GM18870 (cell line): ENCODE data around the gene ZNF554.

Source experiments
- ATAC-seq: cut with Tn5 transposase; IDR thresholded peaks from one replicate; pipeline ENCODE4 v1.9.1; 2021; ENCODE audit warnings: moderate library complexity; ENCODE audit not compliant: unreplicated experiment

ZNF554 gene

DNA sequence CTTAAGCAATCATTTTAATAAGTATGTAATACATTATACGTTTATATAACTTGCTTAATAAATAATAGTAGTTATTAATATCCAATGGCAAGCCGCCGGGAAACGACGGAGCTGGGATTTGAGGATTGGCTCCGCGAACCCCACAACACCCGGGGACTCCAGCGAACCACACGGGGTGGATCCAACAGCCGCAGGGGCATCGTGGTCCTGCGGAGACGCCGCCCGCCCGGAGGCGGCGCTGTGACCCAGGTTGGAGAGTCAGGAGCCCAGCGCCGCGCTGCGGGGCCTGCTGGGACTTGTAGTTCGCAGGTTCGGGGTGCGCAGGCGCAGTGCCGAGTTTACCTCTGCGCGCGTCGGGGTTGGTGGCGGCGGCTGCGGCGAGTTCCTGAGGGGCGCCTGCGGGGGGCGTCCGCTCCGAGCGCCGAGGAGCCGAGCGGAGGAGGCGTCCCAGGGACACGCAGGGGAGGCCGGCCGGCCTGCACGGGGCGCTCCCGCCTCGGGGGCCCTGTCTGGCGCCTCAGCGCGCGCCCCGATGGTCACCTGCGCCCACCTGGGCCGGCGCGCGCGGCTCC lies at the start of gene ZNF554:
Gene ZNF554, plus strand, starts transcription at position 329 of the 572 bp plus-strand sequence. Its CDS starts 204 bp downstream, at position 533.
- ATAC-seq: peak; percentile 71

DNA sequence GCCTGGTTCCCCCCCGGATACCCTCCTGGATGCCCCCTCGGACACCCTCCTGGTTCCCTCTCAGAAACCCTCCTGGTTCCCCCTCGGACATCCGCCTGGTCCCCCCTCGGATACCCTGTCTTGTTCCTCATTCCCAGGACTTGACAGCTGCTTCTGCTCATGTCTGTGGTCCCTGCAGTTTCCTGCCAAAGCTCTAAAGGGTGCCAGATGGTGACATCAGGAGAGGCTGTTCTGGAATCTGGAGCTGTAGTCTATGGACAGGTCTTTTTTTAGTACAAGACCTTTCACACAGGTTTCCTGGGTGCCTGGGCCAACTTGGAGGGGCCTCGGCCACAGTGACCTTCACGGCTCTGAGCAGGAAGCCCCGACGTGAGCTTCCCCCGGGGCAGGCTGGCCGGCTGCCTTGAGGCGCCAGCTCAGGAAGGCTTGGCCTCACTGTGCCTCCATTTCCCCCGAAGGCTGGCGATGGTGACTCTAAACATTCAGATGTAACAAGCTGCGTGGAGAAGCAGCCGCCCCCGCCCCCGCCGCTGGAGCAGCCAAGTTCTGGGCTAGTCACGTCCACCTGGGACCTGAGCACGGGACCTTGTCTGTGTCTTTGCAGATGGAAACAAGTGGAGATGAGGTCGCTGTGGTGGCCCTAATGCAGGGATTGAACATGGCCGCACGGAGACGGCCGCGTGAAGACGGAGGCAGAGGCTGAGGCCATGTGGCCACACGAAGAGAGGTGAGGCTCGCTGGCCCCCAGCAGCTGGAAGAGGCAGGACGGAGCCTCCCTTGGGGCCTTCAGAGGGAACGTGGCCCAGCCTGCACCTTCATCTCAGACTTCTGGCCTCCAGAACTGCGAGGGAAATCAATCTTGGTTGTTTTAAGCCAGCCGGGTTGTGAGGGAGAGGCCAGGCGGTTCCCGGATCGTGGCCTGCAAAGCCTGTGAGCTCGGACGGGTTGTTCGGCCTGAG lies 49.3 kb upstream of the ZNF554 start:
- ATAC-seq: no peak

DNA sequence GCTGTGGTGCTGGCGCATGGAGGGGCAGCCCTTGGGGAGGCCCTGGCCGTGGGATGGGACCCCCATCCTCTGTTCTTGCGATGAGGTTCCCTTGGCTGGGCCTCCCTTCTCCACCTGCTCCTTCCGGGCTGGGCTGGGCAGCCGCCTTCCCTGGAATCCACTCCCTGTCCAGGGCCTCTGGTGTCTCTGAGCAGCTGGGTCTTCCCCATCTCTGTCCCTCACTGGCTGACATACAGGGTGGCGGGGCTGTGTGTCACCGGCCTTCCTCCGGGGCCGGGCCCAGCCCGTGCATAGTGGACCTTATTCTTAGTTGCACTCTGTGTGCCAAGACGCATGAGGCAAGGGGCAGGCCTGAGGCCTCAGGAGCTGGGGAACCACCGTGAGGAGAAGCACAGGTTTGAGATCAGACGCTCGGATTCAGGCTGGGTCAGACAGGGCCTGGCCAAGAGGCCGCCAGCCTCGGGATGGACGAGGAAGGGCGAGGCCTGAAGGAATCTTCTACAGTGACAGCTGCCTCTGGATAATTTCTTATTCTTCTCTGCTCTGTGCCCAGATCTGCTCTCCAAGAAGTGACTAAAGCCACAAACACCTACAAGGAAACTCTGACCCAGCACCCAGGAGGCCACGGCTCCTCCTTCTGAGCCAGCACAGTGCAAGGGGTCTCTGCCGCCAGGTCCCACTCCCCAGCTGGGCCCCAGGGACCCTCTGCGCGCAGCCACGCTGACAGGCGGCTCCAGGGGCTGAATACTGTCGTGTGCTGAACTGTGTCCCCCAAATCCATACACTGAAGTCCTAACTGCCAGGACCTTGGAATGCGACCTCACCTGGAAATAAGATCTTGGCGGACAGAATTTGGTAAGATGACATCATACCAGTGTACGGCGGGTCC lies 47.6 kb upstream of the ZNF554 start:
- ATAC-seq: no peak

DNA sequence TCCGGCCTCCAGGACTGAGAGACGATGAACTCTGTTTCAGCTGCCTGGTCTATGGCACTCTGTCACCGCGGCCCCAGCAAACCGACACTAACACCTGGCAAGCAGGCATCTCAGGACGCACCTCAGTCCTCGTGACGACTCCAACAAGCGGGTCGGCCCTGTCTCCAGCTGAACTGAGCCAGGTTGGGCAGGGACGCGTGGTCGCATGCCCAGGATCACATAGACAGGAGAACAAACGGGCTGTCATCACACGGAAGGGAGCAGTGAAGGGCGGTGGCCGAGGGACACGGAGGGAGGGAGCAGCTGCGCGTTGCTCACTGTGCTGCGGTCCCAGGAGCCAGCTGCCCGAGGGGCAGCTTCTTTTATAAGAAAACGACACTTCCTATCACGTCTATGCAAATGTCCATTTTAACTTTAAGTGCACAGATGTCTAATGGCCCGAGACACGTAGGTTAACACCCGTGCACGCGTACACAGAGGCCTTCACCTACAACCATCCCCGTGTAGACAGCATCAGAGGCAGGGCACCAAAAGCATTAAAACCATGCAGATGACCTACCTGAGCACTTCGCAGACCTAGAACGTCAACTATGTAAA lies 45.5 kb upstream of the ZNF554 start:
- no peak for ATAC-seq

DNA sequence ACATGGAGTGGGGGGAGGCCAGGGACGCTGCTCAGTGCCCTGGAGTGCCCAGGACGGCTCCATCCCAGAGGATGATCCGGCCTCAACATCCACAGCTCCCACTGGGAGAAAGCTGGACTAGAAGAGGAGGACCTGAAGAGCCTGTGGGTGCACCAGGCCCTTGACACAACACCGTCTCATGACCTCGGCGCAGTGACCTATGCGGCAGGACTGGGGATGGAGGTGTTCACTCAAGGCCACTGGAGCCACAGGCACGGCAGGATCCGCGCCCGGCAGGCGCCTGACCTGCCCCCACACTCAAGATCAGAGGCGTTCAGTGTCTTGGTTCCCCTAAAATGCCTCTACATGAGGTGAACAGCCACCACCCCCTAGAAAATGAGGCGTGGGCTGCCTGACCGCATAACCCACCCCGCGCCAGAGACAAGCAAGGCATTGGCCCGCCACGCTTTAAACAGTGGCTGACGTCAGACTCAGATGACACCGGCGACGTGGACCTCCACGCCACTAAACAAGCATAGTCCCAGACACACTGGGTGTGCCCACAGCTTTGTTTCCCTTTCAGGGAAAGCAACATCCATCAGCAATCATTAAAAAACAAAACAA lies 44.6 kb upstream of the ZNF554 start:
- ATAC-seq: no peak

DNA sequence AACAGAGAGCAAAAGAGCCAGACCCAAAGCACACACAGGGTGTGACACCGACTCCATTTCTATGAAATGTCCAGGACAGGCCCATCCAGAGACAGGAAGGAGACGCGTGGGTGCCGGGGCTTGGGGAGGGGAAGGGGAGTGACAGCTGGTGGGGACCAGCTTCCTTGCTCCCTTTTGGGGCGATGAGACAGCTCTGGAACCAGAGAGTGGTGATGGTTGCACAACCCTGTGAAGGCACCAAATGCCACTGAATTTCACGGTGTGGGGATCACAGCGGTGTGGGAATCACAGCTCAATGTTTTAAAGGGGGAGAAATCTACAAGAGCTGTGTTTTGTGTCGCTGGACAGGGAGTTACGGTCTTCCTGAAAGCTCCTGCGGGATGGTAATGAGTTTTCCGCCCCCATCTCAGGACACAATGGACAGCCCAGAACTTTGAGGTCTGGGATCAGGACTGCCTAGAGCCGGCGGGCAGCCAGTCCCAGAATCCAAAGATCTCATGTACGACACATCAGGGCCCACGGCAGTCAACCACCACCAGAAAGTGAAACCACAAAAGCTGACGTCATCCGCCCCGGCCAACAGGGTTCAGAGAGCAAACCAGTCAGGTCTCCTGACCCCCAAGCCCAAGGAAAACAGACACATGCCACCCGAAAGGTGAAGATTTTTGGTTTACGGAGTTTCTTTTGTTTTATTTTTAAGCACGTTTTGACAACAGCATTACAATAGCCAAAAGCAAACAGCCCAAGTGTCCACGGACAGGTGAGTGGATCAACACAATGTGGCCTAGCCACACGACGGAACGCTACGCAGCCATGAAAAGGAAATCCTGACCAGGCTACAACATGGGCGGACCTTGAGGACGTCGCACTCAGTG lies 43.9 kb upstream of the ZNF554 start:
- no peak for ATAC-seq

DNA sequence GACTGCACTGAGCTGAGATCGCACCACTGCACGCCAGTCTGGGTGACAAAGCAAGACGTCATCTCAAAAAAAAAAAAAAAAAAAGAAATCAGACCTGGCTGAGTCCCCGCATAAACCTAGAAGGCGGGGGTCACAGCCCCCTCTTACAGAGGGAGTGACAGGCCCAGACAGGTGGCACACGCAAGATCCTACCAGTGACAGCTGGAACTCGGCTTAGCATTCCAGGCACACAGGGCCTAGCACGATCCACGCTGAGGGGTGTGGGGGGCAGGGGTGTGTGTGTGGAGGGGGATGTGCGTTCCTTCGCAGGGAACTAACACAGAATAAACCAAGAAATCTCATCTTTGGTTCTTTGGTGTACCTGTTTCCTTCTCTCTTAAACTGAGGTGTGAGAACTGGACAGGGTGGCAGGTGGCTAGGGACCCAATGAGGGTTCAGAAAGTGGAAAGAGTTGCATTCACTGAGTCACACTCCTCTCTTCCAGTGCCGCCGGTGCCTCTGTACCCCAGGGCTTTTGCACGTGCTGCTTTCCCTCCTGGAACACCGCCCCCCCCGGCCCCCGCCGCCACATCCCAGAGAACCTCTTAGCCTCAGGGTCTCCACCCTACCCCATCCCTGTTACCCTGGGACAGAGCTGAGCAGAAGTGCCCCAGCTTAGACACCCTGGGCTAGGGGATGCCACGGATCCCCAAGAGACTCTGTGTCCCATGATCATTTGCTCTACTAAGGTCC lies 41.5 kb upstream of the ZNF554 start:
- no peak for ATAC-seq

DNA sequence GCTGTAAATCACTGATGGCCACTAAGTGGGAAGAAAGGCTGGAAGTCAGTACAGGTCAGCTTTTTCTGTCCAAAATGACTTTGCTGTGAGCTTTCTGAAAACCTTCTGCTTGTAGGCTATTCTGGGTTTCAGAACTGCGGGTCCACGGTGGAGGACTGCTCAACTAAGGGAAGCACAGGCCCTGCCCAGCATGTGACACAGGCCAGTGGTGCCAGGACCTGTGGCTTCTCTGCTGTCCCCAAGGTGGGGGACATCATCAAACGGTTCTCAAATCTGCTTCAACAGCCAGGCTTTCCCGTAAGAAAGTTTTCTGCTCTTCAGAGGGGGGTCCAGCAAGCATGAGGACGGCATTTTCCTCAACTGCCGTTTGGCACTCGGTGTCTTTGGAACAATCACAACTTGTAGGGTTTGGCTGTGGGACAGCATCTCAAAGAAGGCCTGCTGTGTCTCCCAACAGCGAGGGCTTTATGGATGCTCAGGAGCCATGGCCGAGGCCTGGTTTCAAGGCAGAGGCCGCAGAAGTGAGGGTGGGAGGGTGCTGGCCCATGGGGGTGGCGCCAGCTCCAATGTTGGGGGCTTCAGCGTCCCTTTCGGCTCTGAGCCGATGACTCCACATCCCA lies 40.4 kb upstream of the ZNF554 start:
- no peak for ATAC-seq

DNA sequence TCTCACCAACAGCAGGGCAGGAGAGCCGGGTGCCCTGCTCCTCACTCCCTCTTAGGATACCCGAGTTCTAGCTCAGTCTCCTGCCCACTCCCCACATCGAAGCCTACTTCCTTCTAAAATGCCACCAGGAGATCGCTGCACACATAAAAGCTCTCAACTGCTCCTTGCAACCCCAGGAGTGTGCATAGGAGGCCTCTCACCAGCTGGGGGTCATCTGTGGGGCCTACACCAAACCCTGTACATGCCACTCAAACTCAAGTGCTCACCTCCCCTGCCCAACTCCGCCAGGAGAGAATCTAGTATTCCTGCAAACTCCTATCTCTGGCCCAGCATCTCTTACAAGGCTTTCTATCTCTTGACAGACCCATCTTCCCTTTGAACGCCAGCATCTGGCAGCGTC lies 39.4 kb upstream of the ZNF554 start:
- no peak for ATAC-seq

DNA sequence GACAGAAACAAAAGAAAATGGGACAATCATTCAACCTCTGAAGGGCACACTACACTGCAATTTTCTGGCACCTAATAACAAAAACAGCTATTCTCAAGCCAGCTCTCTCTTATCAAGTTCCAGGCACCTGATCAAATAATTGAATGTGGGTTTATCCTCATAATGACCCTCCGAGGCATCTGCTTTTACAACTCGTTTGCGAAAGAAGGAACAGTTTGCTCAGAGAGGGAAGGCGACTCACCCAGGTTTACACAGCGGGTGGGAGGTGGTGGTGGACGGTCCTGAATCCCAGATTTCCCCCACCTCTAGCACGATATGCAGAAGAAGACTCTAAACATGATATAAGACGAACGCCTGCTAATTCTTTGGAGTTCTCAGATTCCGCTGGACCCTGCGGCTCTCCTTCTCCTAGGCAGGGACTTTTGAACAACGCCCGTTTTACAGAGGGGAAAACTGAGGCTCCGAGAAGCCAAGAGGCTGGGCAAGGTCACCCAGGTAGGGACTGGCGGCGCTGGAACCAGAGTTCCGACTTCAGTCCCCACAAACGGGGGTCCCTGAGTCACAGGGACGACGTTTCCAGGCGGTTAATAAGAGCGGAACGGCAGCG lies 37.2 kb upstream of the ZNF554 start:
- ATAC-seq: no peak

DNA sequence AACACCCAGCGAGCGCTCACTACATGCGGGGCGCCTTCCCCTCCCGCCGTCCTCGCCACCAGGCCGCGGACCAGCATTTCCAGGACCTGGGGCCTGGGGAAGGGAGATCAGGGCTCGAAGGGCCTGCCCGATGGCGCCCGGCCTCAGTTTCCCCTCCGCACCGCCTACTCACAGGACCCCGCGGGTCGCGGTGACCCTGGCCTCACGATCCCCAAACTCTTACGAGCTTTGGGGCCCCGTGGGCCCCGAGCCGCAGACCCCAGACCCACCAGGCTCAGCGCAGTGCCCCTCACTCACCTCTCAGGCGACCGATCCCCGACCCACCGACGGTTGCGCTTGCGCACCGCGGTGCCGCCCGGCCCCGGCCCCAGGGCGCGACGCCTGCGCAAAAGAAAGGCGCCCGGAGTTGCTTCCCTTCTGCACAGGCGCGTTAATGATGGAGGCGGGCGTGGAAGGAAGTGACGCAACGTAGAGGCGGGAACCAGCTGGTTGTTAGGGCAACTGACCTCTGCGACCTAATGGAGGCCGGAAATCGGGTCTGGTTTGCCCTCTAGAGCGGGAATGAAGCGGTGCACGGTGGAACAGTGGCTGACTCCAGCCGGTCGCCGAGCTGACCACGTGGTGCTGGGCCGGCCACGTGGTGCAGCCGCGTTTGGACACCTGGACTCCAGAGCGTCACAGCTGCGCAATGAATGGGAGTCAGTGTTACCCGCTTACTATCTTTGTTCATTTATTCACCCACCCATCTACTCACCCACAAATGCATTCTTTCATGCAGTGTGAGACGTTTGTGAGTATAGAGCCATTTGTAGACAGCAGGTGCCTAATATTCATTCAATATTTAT lies 36.5 kb upstream of the ZNF554 start, which contains the start of gene SGTA:
Gene SGTA, minus strand, starts transcription at position 338 of the 845 bp plus-strand sequence. CDS start 14,205 bp downstream, outside the sequence.
- ATAC-seq: peak; percentile 62

DNA sequence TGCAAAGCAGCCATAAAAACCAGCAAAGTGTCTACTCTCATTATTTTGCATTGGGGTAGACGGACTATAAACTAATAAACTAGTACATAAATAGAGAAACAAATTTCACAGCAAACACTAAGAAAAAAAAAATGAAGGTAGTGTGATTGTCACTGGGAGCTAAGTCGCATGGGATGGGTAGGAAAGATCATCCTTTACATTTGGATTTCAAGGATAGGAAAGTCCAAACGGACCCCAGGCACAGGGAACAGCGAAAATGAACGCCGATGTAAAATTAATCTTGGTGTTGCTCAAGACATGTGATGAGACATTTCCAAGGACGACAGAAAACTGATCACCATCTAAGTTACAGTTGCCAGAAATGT lies 35.9 kb upstream of the ZNF554 start:
- no peak for ATAC-seq

DNA sequence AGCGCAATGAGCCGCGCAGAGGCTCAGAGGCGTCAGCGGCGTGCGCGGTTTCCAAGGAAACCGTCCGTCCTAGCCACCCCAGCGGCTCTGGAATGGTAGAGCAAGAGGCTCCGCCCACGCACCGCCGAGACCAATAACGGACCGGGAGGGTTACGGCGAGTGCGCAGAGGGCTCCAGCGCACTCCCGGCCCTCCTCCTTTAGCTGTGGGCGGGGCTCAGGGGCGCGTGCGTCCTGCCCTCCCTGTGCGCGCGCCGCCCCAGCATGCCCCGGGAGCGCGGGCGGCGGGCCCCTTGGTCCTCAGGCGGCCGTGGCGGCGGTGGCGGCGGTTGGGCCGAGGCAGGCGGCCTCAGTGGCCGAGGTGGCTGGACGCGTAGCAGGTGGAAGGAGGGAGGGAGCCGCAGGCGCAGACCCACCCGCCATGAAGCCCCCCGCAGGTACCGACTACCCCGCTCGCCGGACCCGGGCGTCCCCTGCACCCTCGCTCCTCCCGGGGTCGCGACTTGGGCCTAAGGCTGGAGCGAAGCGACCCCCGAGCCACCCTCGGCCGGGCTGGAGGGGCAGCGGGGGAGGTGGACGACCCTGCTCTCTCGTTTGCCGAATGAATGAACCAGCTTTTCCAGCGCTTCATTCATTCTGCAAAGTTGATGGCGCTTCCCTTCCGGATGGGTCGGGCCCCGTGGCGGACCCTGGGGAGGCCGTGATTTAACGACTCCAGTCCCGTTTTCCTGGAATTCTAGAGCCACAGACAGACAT lies 34.2 kb upstream of the ZNF554 start, which contains the start of gene THOP1:
Gene THOP1, plus strand, starts transcription at position 260 of the 754 bp plus-strand sequence. Its CDS starts 160 bp downstream, at position 420.
- ATAC-seq: peak; percentile 43

DNA sequence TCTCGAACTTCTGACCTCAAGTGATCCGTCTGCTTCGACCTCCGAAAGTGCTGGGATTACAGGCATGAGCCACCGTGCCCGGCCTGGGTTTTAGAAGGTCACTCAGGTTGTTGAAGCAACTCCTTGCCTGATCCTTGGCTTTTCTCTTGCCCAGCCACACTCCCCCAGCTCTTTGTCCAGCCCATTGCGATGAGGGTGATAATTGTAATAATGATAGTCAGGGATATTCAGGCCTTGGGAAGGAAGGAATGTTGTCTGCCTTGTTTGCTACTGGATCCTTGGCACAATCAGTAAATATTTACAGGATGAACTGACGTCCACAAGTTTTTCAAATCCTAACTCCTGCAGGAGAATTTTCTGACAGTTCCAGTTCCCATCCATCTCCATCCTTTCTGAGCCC lies 32.6 kb upstream of the ZNF554 start:
- ATAC-seq: no peak

DNA sequence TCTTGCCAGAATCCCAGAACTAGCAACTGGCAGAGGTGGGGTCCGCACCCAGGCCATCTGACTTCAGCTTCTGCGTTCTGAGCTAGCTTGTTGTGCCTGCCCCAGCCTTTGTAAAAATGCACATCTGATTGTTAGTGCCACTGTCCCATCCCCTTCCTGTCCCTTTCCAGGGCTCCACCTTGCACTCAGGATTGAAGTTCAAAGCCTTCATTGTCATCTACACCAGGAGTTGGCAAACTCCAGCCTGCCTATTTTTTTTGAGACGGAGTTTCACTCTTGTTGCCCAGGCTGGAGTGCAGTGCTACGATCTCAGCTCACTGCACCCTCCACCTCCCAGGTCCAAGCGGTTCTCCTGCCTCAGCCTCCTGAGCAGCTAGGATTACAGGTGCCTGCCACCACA lies 31.4 kb upstream of the ZNF554 start:
- no peak for ATAC-seq

DNA sequence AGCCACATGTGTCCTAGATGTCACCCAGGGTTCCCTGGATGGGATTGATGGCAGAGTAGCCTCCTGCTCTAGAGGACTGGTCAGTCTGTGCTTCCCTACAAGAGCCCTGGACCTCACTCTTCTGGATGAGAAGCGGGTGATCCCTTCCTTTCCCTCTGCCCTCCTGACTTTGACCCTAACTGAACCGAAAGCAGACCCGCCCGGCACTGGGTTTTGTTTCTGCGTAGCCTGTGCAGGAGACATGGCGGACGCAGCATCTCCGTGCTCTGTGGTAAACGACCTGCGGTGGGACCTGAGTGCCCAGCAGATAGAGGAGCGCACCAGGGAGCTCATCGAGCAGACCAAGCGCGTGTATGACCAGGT lies 29.5 kb upstream of the ZNF554 start:
- no peak for ATAC-seq
